Activated naive CD4-positive, alpha-beta T cell treated with anti-CD3 and anti-CD28 coated beads for 36 hours (primary cell): ENCODE results near the gene GATB. TPM values are rescaled to one million over a fixed set of nuclear protein-coding genes. Genes with fewer than 3 reads are reported as not detected.

Experiments
- CTCF ChIA-PET: fragments of 350-600 bp; sonication (Branson Sonifier 250); formaldehyde crosslinking; loops from one replicate; lab custom pipeline; 2021; ENCODE audit warnings: antibody characterized with exemption; lab: Charles Lee
- DNase-seq: peaks from one replicate; pipeline ENCODE4 v3.0.0-alpha.2; 2020
- H3K27ac Mint-ChIP-seq: one replicate; pipeline ENCODE4 v1.8.0; 2021; ENCODE audit warnings: mild to moderate bottlenecking, mixed read lengths
- H3K27me3 Mint-ChIP-seq: one replicate; pipeline ENCODE4 v1.8.0; 2021; ENCODE audit warnings: low read depth, mixed read lengths
- H3K36me3 Mint-ChIP-seq: one replicate; pipeline ENCODE4 v1.8.0; 2021; ENCODE audit warnings: low read depth, mixed read lengths
- H3K4me1 Mint-ChIP-seq: one replicate; pipeline ENCODE4 v1.8.0; 2021; ENCODE audit warnings: low read depth, mixed read lengths
- H3K4me3 Mint-ChIP-seq: one replicate; pipeline ENCODE4 v1.8.0; 2021; ENCODE audit warnings: mild to moderate bottlenecking, moderate library complexity, mixed read lengths
- H3K9me3 Mint-ChIP-seq: one replicate; pipeline ENCODE4 v1.8.0; 2021; ENCODE audit warnings: mixed read lengths
- intact Hi-C: fragments of 100-400 bp; cut with micrococcal nuclease; formaldehyde crosslinking; loops from one replicate; pipeline ENCODE4 v1.15.1; 2023
- total RNA-seq, 2 experiments: library from RNA; stranded (reverse); gene quantifications; one replicate each; pipeline ENCODE4 v1.2.3, GENCODE V29; 2021

Gene GATB
- total RNA-seq, 2 experiments from 2014 or later = 15.2 to 22.1 TPM

- H3K4me1 Mint-ChIP-seq = no peaks in the 10 kb centered on the region
- H3K4me3 Mint-ChIP-seq = no peak overlapping the region
- intact Hi-C loops = no loop called here
- CTCF ChIA-PET = interaction anchor here (0.7 to 1.6 kb wide), 4 partner anchors 9 to 392 kb away, joined by 3 read pairs; no protein-coding TSS in a partner anchor
- DNase-seq = no peak
- no peak overlapping the region for H3K27ac Mint-ChIP-seq
- no peaks in the 10 kb centered on the region for H3K27me3 Mint-ChIP-seq
- H3K36me3 Mint-ChIP-seq = no peaks in the 10 kb centered on the region
- H3K9me3 Mint-ChIP-seq = no peaks in the 10 kb centered on the region
These were observed 38.7 kb upstream of the GATB start for GRCh38 chr4:151799417-151800012.

- no peaks in the 10 kb centered on the region for H3K4me1 Mint-ChIP-seq
- CTCF ChIA-PET = interaction anchor here (0.7 to 1.6 kb wide), 2 partner anchors 22 to 392 kb away, joined by 3 read pairs; no protein-coding TSS in a partner anchor
These were observed 38.0 kb upstream of the GATB start for GRCh38 chr4:151798678-151799416.

GRCh38 chr4:151797853-151798252 is 37.0 kb upstream of the GATB start:
- H3K9me3 Mint-ChIP-seq = no peaks in the 10 kb centered on the region
- no peaks in the 10 kb centered on the region for H3K4me1 Mint-ChIP-seq
- intact Hi-C loops = no loop called here
- H3K4me3 Mint-ChIP-seq = no peak overlapping the region
- H3K36me3 Mint-ChIP-seq = no peaks in the 10 kb centered on the region
- H3K27me3 Mint-ChIP-seq = no peaks in the 10 kb centered on the region
- no peak for DNase-seq
- CTCF ChIA-PET = interaction anchor here (1.6 kb wide), 1 partner anchor 23 kb away, joined by 3 read pairs; no protein-coding TSS in a partner anchor
- no peak overlapping the region for H3K27ac Mint-ChIP-seq

More at GRCh38 chr4:151798678-151799416, 38.0 kb upstream of the GATB start:
- H3K36me3 Mint-ChIP-seq = no peaks in the 10 kb centered on the region
- intact Hi-C loops = no loop called here
- H3K9me3 Mint-ChIP-seq = no peaks in the 10 kb centered on the region
- no peak overlapping the region for H3K27ac Mint-ChIP-seq
- no peak overlapping the region for H3K4me3 Mint-ChIP-seq
- DNase-seq = no peak
- no peaks in the 10 kb centered on the region for H3K27me3 Mint-ChIP-seq

- Mint-ChIP-seq H3K27me3 (no peaks in the 10 kb centered on the region), H3K4me1 (no peaks in the 10 kb centered on the region), H3K27ac (no peak overlapping the region), H3K4me3 (no peak overlapping the region), H3K9me3 (no peaks in the 10 kb centered on the region), H3K36me3 (no peaks in the 10 kb centered on the region)
- intact Hi-C loops = no loop called here
- no peak for DNase-seq
- CTCF ChIA-PET = no interaction called here
These were observed 36.3 kb upstream of the GATB start for GRCh38 chr4:151797131-151797530.

GRCh38 chr4:151796106-151796505 is 35.3 kb upstream of the GATB start:
- DNase-seq = no peak
- H3K9me3 Mint-ChIP-seq = no peaks in the 10 kb centered on the region
- H3K36me3 Mint-ChIP-seq = no peaks in the 10 kb centered on the region
- H3K4me1 Mint-ChIP-seq = no peaks in the 10 kb centered on the region
- CTCF ChIA-PET = no interaction called here
- H3K4me3 Mint-ChIP-seq = no peak overlapping the region
- no peak overlapping the region for H3K27ac Mint-ChIP-seq
- no peaks in the 10 kb centered on the region for H3K27me3 Mint-ChIP-seq
- intact Hi-C loops = no loop called here

GRCh38 chr4:151792995-151793394 is 32.2 kb upstream of the GATB start:
- no peaks in the 10 kb centered on the region for H3K9me3 Mint-ChIP-seq
- CTCF ChIA-PET = interaction anchor here (1.3 kb wide), 1 partner anchor 9 kb away, joined by 4 read pairs; no protein-coding TSS in a partner anchor
- no peak overlapping the region for H3K4me3 Mint-ChIP-seq
- H3K27me3 Mint-ChIP-seq = no peaks in the 10 kb centered on the region
- no peaks in the 10 kb centered on the region for H3K4me1 Mint-ChIP-seq
- no peaks in the 10 kb centered on the region for H3K36me3 Mint-ChIP-seq
- intact Hi-C loops = no loop called here
- DNase-seq = no peak
- no peak overlapping the region for H3K27ac Mint-ChIP-seq

- no peaks in the 10 kb centered on the region for H3K36me3 Mint-ChIP-seq
- no peaks in the 10 kb centered on the region for H3K4me1 Mint-ChIP-seq
- no peaks in the 10 kb centered on the region for H3K9me3 Mint-ChIP-seq
- H3K27ac Mint-ChIP-seq = no peak overlapping the region
- no peak overlapping the region for H3K4me3 Mint-ChIP-seq
- no peaks in the 10 kb centered on the region for H3K27me3 Mint-ChIP-seq
- intact Hi-C loops = no loop called here
- CTCF ChIA-PET = interaction anchor here (1.3 kb wide), 1 partner anchor 9 kb away, joined by 4 read pairs; no protein-coding TSS in a partner anchor
- no peak for DNase-seq
These were observed 31.7 kb upstream of the GATB start for GRCh38 chr4:151792530-151792929.

GRCh38 chr4:151788021-151788420 is 27.2 kb upstream of the GATB start:
- no peak for DNase-seq
- intact Hi-C loops = no loop called here
- no peaks in the 10 kb centered on the region for H3K9me3 Mint-ChIP-seq
- no peaks in the 10 kb centered on the region for H3K4me1 Mint-ChIP-seq
- H3K27ac Mint-ChIP-seq = no peak overlapping the region
- CTCF ChIA-PET = no interaction called here
- no peak overlapping the region for H3K4me3 Mint-ChIP-seq
- no peaks in the 10 kb centered on the region for H3K27me3 Mint-ChIP-seq
- H3K36me3 Mint-ChIP-seq = no peaks in the 10 kb centered on the region

- Mint-ChIP-seq H3K9me3 (no peaks in the 10 kb centered on the region), H3K27ac (no peak overlapping the region), H3K4me3 (no peak overlapping the region), H3K27me3 (no peaks in the 10 kb centered on the region), H3K4me1 (peaks cover 7% of the 10 kb centered on the region), H3K36me3 (no peaks in the 10 kb centered on the region)
- no peak for DNase-seq
- intact Hi-C loops = no loop called here
- CTCF ChIA-PET = no interaction called here
These were observed 25.3 kb upstream of the GATB start for GRCh38 chr4:151786158-151786495.

GRCh38 chr4:151785484-151786157 is 24.8 kb upstream of the GATB start:
- H3K4me1 Mint-ChIP-seq = peaks cover 7% of the 10 kb centered on the region
- DNase-seq = no peak
- H3K4me3 Mint-ChIP-seq = no peak overlapping the region
- intact Hi-C loops = no loop called here
- CTCF ChIA-PET = no interaction called here
- no peaks in the 10 kb centered on the region for H3K9me3 Mint-ChIP-seq
- no peaks in the 10 kb centered on the region for H3K27me3 Mint-ChIP-seq
- no peak overlapping the region for H3K27ac Mint-ChIP-seq
- no peaks in the 10 kb centered on the region for H3K36me3 Mint-ChIP-seq

- Mint-ChIP-seq H3K9me3 (no peaks in the 10 kb centered on the region), H3K27ac (no peak overlapping the region), H3K4me3 (no peak overlapping the region), H3K36me3 (no peaks in the 10 kb centered on the region), H3K27me3 (no peaks in the 10 kb centered on the region), H3K4me1 (peaks cover 7% of the 10 kb centered on the region)
- intact Hi-C loops = no loop called here
- CTCF ChIA-PET = no interaction called here
- no peak for DNase-seq
These were observed 23.9 kb upstream of the GATB start for GRCh38 chr4:151784706-151785105.

- Mint-ChIP-seq H3K9me3 (no peaks in the 10 kb centered on the region), H3K27ac (no peak overlapping the region), H3K4me1 (peaks cover 7% of the 10 kb centered on the region), H3K36me3 (no peaks in the 10 kb centered on the region), H3K4me3 (no peak overlapping the region), H3K27me3 (no peaks in the 10 kb centered on the region)
- intact Hi-C loops = no loop called here
- no peak for DNase-seq
- CTCF ChIA-PET = interaction anchor here (0.6 kb wide), 1 partner anchor 926 kb away, joined by 5 read pairs; no protein-coding TSS in a partner anchor
These were observed 23.1 kb upstream of the GATB start for GRCh38 chr4:151783867-151784266.
